ENCODE measurements around the gene ZNF805.
A peak's percentile ranks its signal among the peaks of the same experiment; 100 is the strongest.
"Not testable (repeated sequence)": the region's sequence is repeated elsewhere in the genome, so short reads cannot be mapped to it uniquely, and the experiment has no call there.

The ZNF805 gene

DNA sequence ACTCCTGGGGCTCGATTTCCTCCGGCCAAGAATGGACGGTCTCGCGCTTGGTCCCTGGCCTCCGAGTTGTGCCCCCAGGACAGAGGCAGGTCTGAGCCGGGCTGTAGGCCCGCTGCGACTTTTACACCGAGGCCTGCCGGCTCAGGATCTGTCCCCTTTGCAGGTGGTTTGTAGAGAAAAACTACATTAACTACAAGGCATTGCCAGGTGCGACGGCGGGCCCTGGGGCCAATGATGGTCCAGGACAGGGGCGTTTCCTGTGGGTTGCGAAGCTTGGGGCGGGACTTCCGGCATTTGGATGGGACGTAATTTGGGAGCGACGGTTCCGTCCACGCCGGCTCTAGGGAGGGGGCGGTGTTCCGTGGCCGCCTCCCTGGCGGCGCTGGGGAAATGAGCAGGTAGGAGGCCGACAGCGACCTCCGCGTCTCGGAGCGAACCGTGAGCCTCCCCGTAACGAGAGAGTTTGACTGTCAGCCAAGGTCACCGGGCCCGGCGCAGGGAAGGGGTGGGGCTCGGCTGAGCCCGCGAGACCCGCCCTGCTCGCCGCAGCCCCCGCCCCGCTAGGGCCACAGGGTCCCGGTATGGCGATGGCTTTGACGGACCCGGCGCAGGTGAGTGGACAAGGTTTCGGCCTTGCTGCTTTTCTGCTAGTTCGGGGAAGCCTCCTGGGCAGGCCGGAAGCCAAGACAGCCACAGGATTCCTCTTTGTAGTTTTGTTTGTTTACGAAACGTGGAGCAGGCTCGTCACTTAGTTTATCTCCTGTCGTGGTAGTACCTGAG is at the start of gene ZNF805:
Gene ZNF805 (plus strand): TSS at position 322 of the 780 bp plus-strand sequence. CDS start 260 bp downstream, at position 582.
- Histone ChIP-seq H3K36me3 (ENCODE audit: control insufficient read depth in 1 of 2, insufficient read depth in 2 of 2, low read length in 2 of 2) (peaks cover 7 to 17% of the 10 kb centered on the region in 2 donors), H3K27me3 (ENCODE audit: control insufficient read depth in 1 of 2, insufficient read depth in 2 of 2, low read length in 2 of 2) (no peaks in the 10 kb centered on the region), H3K27ac (ENCODE audit: low read depth, low read length) (peak within 1 kb of the TSS; percentile 95), H3K9ac (ENCODE audit: low read depth in 1 of 2, low read length in 2 of 2) (peak within 1 kb of the TSS; percentile 98), H3K4me3 (ENCODE audit: low read depth in 1 of 2, low read length in 2 of 2) (peak within 1 kb of the TSS; percentile 98 to 99), H3K9me3 (ENCODE audit: control insufficient read depth in 1 of 2, low read length in 2 of 2) (no peaks in the 10 kb centered on the region), H3K4me1 (ENCODE audit: control insufficient read depth in 1 of 2, insufficient read depth in 2 of 2, low read length in 2 of 2) (peaks cover 19 to 20% of the 10 kb centered on the region in 2 donors)

DNA sequence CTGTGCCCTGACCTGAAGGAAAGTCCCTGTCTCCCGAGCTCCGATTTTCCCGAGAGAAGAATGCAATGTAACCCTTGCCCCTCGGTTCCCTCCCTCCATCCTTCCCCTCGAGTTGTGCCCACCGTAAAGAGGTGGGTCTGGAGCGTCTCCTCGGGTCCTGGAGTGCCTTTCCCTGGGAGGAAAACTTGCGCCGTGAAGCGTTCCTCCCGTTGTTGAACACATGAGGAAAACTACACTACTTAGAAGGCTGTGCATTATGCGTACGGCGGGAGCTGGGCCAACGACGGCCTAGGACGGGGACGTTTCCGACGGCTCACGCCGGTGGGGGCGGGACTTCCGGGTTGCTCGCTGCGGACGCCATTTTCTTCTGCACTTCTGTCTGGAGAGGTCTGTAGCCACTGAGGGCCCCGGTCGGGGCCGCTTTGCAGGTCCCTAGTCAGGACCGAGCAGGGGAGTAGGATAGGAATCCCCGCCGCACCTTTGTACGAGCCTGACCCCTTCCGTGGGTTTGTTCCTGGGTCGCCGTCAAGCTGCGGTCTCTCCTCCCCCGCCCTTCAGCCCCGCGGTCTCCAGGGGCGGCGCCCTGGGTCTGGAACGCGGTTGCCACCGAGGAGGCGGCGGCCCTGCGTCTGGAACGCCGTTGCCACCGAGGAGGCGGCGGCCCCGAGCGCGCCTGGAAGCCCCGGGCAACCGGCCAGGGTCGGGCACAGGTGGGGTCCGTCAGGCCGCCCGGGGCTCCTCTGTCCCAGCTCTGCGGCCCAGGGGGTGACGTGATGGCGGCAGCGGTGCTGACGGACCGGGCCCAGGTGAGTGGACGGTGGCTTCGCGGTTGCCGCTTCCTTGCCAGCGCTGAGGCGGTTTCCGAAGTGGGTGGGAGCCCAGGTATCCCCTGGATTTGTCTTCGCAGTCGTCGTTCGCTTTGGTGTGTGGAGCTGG is 49.0 kb upstream of the ZNF805 start, which contains the start of gene ZNF264:
Gene ZNF264 (plus strand): TSS at position 360 of the 936 bp plus-strand sequence. CDS start 414 bp downstream, at position 774.
- peaks cover 12 to 26% of the 10 kb centered on the region in 2 donors for H3K4me1 ChIP-seq (ENCODE audit: control insufficient read depth in 1 of 2, insufficient read depth in 2 of 2, low read length in 2 of 2)
- peak within 1 kb of the TSS; percentile 93 to 95 for H3K4me3 ChIP-seq (ENCODE audit: low read depth in 1 of 2, low read length in 2 of 2)
- peaks cover 13 to 16% of the 10 kb centered on the region in 2 donors for H3K9me3 ChIP-seq (ENCODE audit: control insufficient read depth in 1 of 2, low read length in 2 of 2)
- peak within 1 kb of the TSS; percentile 86 for H3K27ac ChIP-seq (ENCODE audit: low read depth, low read length)
- H3K9ac ChIP-seq (ENCODE audit: low read depth in 1 of 2, low read length in 2 of 2), result peak within 1 kb of the TSS; percentile 79 to 81
- no peaks in the 10 kb centered on the region for H3K27me3 ChIP-seq (ENCODE audit: control insufficient read depth in 1 of 2, insufficient read depth in 2 of 2, low read length in 2 of 2)
- peaks cover 21 to 37% of the 10 kb centered on the region in 2 donors for H3K36me3 ChIP-seq (ENCODE audit: control insufficient read depth in 1 of 2, insufficient read depth in 2 of 2, low read length in 2 of 2)

GRCh38 chr19:57192077-57192420 is 48.4 kb upstream of the ZNF805 start:
- H3K9ac ChIP-seq (ENCODE audit: low read depth in 1 of 2, low read length in 2 of 2), result peak overlapping the region; percentile 79 to 81
- peaks cover 12 to 26% of the 10 kb centered on the region in 2 donors for H3K4me1 ChIP-seq (ENCODE audit: control insufficient read depth in 1 of 2, insufficient read depth in 2 of 2, low read length in 2 of 2)
- H3K27me3 ChIP-seq (ENCODE audit: control insufficient read depth in 1 of 2, insufficient read depth in 2 of 2, low read length in 2 of 2), result no peaks in the 10 kb centered on the region
- peak overlapping the region; percentile 93 to 95 for H3K4me3 ChIP-seq (ENCODE audit: low read depth in 1 of 2, low read length in 2 of 2)
- no peak overlapping the region for H3K27ac ChIP-seq (ENCODE audit: low read depth, low read length)
- H3K36me3 ChIP-seq (ENCODE audit: control insufficient read depth in 1 of 2, insufficient read depth in 2 of 2, low read length in 2 of 2), result peaks cover 21 to 43% of the 10 kb centered on the region in 2 donors
- peaks cover 13 to 16% of the 10 kb centered on the region in 2 donors for H3K9me3 ChIP-seq (ENCODE audit: control insufficient read depth in 1 of 2, low read length in 2 of 2)

GRCh38 chr19:57192993-57193392 is 47.4 kb upstream of the ZNF805 start:
- Histone ChIP-seq H3K4me3 (ENCODE audit: low read depth in 1 of 2, low read length in 2 of 2) (peak overlapping the region in 1 of 2 donors; percentile 93), H3K27me3 (ENCODE audit: control insufficient read depth in 1 of 2, insufficient read depth in 2 of 2, low read length in 2 of 2) (no peaks in the 10 kb centered on the region), H3K4me1 (ENCODE audit: control insufficient read depth in 1 of 2, insufficient read depth in 2 of 2, low read length in 2 of 2) (peaks cover 12 to 26% of the 10 kb centered on the region in 2 donors), H3K36me3 (ENCODE audit: control insufficient read depth in 1 of 2, insufficient read depth in 2 of 2, low read length in 2 of 2) (peaks cover 21 to 49% of the 10 kb centered on the region in 2 donors), H3K9ac (ENCODE audit: low read depth in 1 of 2, low read length in 2 of 2) (no peak overlapping the region), H3K27ac (ENCODE audit: low read depth, low read length) (no peak overlapping the region), H3K9me3 (ENCODE audit: control insufficient read depth in 1 of 2, low read length in 2 of 2) (peaks cover 8 to 13% of the 10 kb centered on the region in 2 donors)

DNA sequence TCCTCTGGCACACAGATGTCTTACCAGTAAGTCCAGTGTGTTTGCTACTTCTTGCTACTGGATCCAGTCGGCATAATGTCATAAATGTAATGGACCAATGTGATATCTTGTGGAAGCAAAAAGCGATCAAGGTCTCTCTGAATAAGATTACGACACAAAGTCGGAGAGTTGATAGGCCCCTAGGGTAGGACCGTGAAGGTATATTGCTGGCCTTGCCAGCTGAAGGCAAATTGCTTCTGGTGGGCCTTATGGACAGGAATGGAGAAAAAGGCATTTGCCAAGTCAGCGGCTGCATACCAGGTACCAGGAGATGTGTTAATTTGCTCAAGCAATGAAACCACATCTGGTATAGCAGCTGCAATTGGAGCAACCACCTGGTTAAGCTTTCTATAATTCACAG is 42.6 kb upstream of the ZNF805 start:
- not testable (repeated sequence) for H3K9me3 ChIP-seq (ENCODE audit: control insufficient read depth in 1 of 2, low read length in 2 of 2); H3K9ac ChIP-seq (ENCODE audit: low read depth in 1 of 2, low read length in 2 of 2); H3K27ac ChIP-seq (ENCODE audit: low read depth, low read length); H3K27me3 ChIP-seq (ENCODE audit: control insufficient read depth in 1 of 2, insufficient read depth in 2 of 2, low read length in 2 of 2); H3K4me3 ChIP-seq (ENCODE audit: low read depth in 1 of 2, low read length in 2 of 2)
- Histone ChIP-seq H3K4me1 (ENCODE audit: control insufficient read depth in 1 of 2, insufficient read depth in 2 of 2, low read length in 2 of 2) (peaks cover 5 to 11% of the 10 kb centered on the region in 2 donors), H3K36me3 (ENCODE audit: control insufficient read depth in 1 of 2, insufficient read depth in 2 of 2, low read length in 2 of 2) (peaks cover 35 to 70% of the 10 kb centered on the region in 2 donors)

GRCh38 chr19:57202160-57202559 is 38.3 kb upstream of the ZNF805 start:
- H3K9me3 ChIP-seq (ENCODE audit: control insufficient read depth in 1 of 2, low read length in 2 of 2), result peaks cover 0 to 14% of the 10 kb centered on the region in 2 donors
- no peak overlapping the region for H3K27ac ChIP-seq (ENCODE audit: low read depth, low read length)
- H3K27me3 ChIP-seq (ENCODE audit: control insufficient read depth in 1 of 2, insufficient read depth in 2 of 2, low read length in 2 of 2), result no peaks in the 10 kb centered on the region
- no peak overlapping the region for H3K9ac ChIP-seq (ENCODE audit: low read depth in 1 of 2, low read length in 2 of 2)
- H3K4me1 ChIP-seq (ENCODE audit: control insufficient read depth in 1 of 2, insufficient read depth in 2 of 2, low read length in 2 of 2), result no peaks in the 10 kb centered on the region
- peaks cover 26 to 54% of the 10 kb centered on the region in 2 donors for H3K36me3 ChIP-seq (ENCODE audit: control insufficient read depth in 1 of 2, insufficient read depth in 2 of 2, low read length in 2 of 2)
- H3K4me3 ChIP-seq (ENCODE audit: low read depth in 1 of 2, low read length in 2 of 2), result no peak overlapping the region

DNA sequence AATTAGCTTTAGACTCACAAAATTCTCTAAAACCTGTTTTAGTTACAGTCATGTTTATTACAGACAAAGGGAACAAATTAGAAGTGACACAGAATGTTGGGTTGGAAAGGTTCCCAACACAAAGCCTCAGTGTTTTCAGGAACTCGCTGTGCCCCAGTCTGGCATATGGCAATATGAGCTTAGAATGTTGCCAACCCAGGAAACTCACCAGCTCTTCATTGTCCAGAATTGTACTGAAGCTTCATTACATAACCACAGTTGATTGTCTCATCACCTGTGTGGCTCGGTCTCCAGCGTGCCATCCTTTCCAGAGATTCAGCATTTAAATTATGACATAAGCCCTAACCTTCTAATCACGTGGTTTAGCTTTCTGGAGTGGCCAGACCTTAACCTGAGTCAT is 30.1 kb upstream of the ZNF805 start:
- H3K9ac ChIP-seq (ENCODE audit: low read depth in 1 of 2, low read length in 2 of 2), result no peak overlapping the region
- no peaks in the 10 kb centered on the region for H3K4me1 ChIP-seq (ENCODE audit: control insufficient read depth in 1 of 2, insufficient read depth in 2 of 2, low read length in 2 of 2)
- H3K36me3 ChIP-seq (ENCODE audit: control insufficient read depth in 1 of 2, insufficient read depth in 2 of 2, low read length in 2 of 2), result peaks cover 43 to 64% of the 10 kb centered on the region in 2 donors
- H3K27me3 ChIP-seq (ENCODE audit: control insufficient read depth in 1 of 2, insufficient read depth in 2 of 2, low read length in 2 of 2), result no peaks in the 10 kb centered on the region
- H3K27ac ChIP-seq (ENCODE audit: low read depth, low read length), result no peak overlapping the region
- H3K9me3 ChIP-seq (ENCODE audit: control insufficient read depth in 1 of 2, low read length in 2 of 2), result peaks cover 11 to 16% of the 10 kb centered on the region in 2 donors
- no peak overlapping the region for H3K4me3 ChIP-seq (ENCODE audit: low read depth in 1 of 2, low read length in 2 of 2)

DNA sequence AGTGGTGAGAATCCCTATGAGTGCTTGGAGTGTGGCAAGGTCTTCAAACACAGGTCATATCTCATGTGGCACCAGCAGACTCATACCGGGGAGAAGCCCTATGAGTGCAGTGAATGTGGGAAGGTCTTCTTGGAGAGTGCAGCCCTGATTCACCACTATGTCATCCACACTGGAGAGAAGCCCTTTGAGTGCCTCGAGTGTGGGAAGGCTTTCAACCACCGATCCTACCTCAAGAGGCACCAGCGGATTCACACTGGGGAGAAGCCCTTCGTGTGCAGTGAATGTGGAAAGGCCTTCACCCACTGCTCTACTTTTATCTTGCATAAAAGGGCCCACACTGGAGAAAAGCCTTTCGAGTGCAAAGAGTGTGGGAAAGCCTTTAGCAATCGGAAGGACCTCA is 28.3 kb upstream of the ZNF805 start:
- no peak overlapping the region for H3K27ac ChIP-seq (ENCODE audit: low read depth, low read length)
- peak overlapping the region in 1 of 2 donors; percentile 17 for H3K4me3 ChIP-seq (ENCODE audit: low read depth in 1 of 2, low read length in 2 of 2)
- H3K27me3 ChIP-seq (ENCODE audit: control insufficient read depth in 1 of 2, insufficient read depth in 2 of 2, low read length in 2 of 2), result no peaks in the 10 kb centered on the region
- H3K9ac ChIP-seq (ENCODE audit: low read depth in 1 of 2, low read length in 2 of 2), result no peak overlapping the region
- no peaks in the 10 kb centered on the region for H3K4me1 ChIP-seq (ENCODE audit: control insufficient read depth in 1 of 2, insufficient read depth in 2 of 2, low read length in 2 of 2)
- peaks cover 40 to 56% of the 10 kb centered on the region in 2 donors for H3K36me3 ChIP-seq (ENCODE audit: control insufficient read depth in 1 of 2, insufficient read depth in 2 of 2, low read length in 2 of 2)
- peaks cover 11% of the 10 kb centered on the region in 2 donors for H3K9me3 ChIP-seq (ENCODE audit: control insufficient read depth in 1 of 2, low read length in 2 of 2)

- H3K36me3 ChIP-seq (ENCODE audit: control insufficient read depth in 1 of 2, insufficient read depth in 2 of 2, low read length in 2 of 2), result no peaks in the 10 kb centered on the region
- no peaks in the 10 kb centered on the region for H3K27me3 ChIP-seq (ENCODE audit: control insufficient read depth in 1 of 2, insufficient read depth in 2 of 2, low read length in 2 of 2)
Measured at GRCh38 chr19:57227502-57227901, 12.9 kb upstream of the ZNF805 start.

GRCh38 chr19:57231686-57232085 is 8.7 kb upstream of the ZNF805 start:
- no peak overlapping the region for H3K4me3 ChIP-seq (ENCODE audit: low read depth in 1 of 2, low read length in 2 of 2)
- no peaks in the 10 kb centered on the region for H3K36me3 ChIP-seq (ENCODE audit: control insufficient read depth in 1 of 2, insufficient read depth in 2 of 2, low read length in 2 of 2)
- no peak overlapping the region for H3K27ac ChIP-seq (ENCODE audit: low read depth, low read length)
- peaks cover 0 to 3% of the 10 kb centered on the region in 2 donors for H3K9me3 ChIP-seq (ENCODE audit: control insufficient read depth in 1 of 2, low read length in 2 of 2)
- H3K9ac ChIP-seq (ENCODE audit: low read depth in 1 of 2, low read length in 2 of 2), result no peak overlapping the region
- no peaks in the 10 kb centered on the region for H3K27me3 ChIP-seq (ENCODE audit: control insufficient read depth in 1 of 2, insufficient read depth in 2 of 2, low read length in 2 of 2)
- H3K4me1 ChIP-seq (ENCODE audit: control insufficient read depth in 1 of 2, insufficient read depth in 2 of 2, low read length in 2 of 2), result no peaks in the 10 kb centered on the region

More at GRCh38 chr19:57227502-57227901, 12.9 kb upstream of the ZNF805 start:
- H3K4me1 ChIP-seq (ENCODE audit: control insufficient read depth in 1 of 2, insufficient read depth in 2 of 2, low read length in 2 of 2), result no peaks in the 10 kb centered on the region
- no peak overlapping the region for H3K27ac ChIP-seq (ENCODE audit: low read depth, low read length)
- no peak overlapping the region for H3K9ac ChIP-seq (ENCODE audit: low read depth in 1 of 2, low read length in 2 of 2)
- H3K4me3 ChIP-seq (ENCODE audit: low read depth in 1 of 2, low read length in 2 of 2), result no peak overlapping the region
- peaks cover 0 to 3% of the 10 kb centered on the region in 2 donors for H3K9me3 ChIP-seq (ENCODE audit: control insufficient read depth in 1 of 2, low read length in 2 of 2)
